ENCODE data around the gene TTYH2. TPM values are rescaled to one million over a fixed set of nuclear protein-coding genes. Genes with fewer than 3 reads are reported as not detected.

TTYH2 gene
- total and polyA plus RNA-seq, 10 of the 15 experiments (the other 5 are each of a cell fraction or from before 2014, with no cell fraction given): 0.26 to 25.2 (median 6.6) TPM

DNA sequence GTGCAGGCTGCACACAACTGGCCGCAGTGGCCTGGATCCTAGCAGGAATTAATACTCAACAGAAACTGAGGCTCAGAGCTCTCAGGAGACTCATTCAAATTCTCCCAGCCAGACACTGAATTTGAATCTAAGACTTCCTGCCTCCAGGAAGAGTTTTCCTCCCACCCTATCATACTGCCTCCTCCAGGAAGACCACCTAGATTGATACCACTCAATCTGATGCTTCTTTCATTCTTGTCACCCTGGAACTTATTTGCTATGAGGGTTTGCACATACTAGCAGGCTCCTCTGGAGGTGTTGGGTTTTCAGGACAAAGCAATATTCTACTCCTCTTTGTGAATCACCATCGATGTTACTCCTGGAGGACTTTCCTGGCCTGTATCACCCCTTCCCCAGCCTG lies 15.6 kb upstream of the TTYH2 start:
- H3K27ac ChIP-seq (ENCODE audit: control insufficient read depth, insufficient read depth): no peak overlapping the region
- WGBS (ENCODE audit: insufficient coverage, insufficient replicate concordance, low lambda C conversion rate, missing lambda C conversion rate): 70% methylated on average over 2 of the region's 2 CpGs
- no peak for FAIRE-seq
- H4K20me1 ChIP-seq (ENCODE audit: control insufficient read depth, insufficient read depth): no peaks in the 10 kb centered on the region
- no TSS peak for BruUV-seq (replicated peaks)
- H3K9ac ChIP-seq (ENCODE audit: control insufficient read depth, insufficient read depth, low read length): no peak overlapping the region
- no peaks in the 10 kb centered on the region for H3K79me2 ChIP-seq (ENCODE audit: control insufficient read depth, insufficient read depth, low read length)
- no peak for ATAC-seq
- no peak overlapping the region for H2AFZ ChIP-seq (ENCODE audit: control insufficient read depth, low read depth, low read length)
- intact Hi-C loops (cut with micrococcal nuclease; ENCODE audit: unreplicated experiment) (loop anchor here (2.0 kb wide), 1 partner anchor 107 kb away; no protein-coding TSS in a partner anchor), in situ Hi-C loops (cut with MboI) (loop anchor here (5.0 to 10.0 kb wide), 2 partner anchors 34 to 923 kb away; no protein-coding TSS in a partner anchor)
- peaks cover 8% of the 10 kb centered on the region for H3K4me1 ChIP-seq (ENCODE audit: control insufficient read depth, insufficient read depth, low read length)
- H3K9me3 ChIP-seq (replicated peaks; ENCODE audit: control insufficient read depth, insufficient read depth, low read length): no peaks in the 10 kb centered on the region
- TF ChIP-seq, protein P1, sequence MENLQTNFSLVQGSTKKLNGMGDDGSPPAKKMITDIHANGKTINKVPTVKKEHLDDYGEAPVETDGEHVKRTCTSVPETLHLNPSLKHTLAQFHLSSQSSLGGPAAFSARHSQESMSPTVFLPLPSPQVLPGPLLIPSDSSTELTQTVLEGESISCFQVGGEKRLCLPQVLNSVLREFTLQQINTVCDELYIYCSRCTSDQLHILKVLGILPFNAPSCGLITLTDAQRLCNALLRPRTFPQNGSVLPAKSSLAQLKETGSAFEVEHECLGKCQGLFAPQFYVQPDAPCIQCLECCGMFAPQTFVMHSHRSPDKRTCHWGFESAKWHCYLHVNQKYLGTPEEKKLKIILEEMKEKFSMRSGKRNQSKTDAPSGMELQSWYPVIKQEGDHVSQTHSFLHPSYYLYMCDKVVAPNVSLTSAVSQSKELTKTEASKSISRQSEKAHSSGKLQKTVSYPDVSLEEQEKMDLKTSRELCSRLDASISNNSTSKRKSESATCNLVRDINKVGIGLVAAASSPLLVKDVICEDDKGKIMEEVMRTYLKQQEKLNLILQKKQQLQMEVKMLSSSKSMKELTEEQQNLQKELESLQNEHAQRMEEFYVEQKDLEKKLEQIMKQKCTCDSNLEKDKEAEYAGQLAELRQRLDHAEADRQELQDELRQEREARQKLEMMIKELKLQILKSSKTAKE (IDR thresholded peaks at IDR 0.05; ENCODE audit: low read depth, poor library complexity, severe bottlenecking): no peak
- TF ChIP-seq SUPT20H (IDR thresholded peaks at IDR 0.05; ENCODE audit: borderline replicate concordance, control insufficient read depth, low read depth, low read length) (no peak), EZH2 (IDR thresholded peaks at IDR 0.05; ENCODE audit: borderline replicate concordance, control insufficient read depth, low read depth, low read length) (no peak), ZBED1 (IDR thresholded peaks at IDR 0.05; ENCODE audit: borderline replicate concordance) (no peak), NBN (IDR thresholded peaks at IDR 0.05) (no peak), EP300 (IDR thresholded peaks at IDR 0.05; ENCODE audit: borderline replicate concordance in 1 of 2, control insufficient read depth in 1 of 2, low read depth in 2 of 2, low read length in 2 of 2) (no peak), BMI1 (IDR thresholded peaks at IDR 0.05; ENCODE audit: borderline replicate concordance) (no peak), ZSCAN29 (IDR thresholded peaks at IDR 0.05) (no peak), TARDBP (IDR thresholded peaks at IDR 0.05; ENCODE audit: borderline replicate concordance) (no peak)
- TF ChIP-seq, protein P2, sequence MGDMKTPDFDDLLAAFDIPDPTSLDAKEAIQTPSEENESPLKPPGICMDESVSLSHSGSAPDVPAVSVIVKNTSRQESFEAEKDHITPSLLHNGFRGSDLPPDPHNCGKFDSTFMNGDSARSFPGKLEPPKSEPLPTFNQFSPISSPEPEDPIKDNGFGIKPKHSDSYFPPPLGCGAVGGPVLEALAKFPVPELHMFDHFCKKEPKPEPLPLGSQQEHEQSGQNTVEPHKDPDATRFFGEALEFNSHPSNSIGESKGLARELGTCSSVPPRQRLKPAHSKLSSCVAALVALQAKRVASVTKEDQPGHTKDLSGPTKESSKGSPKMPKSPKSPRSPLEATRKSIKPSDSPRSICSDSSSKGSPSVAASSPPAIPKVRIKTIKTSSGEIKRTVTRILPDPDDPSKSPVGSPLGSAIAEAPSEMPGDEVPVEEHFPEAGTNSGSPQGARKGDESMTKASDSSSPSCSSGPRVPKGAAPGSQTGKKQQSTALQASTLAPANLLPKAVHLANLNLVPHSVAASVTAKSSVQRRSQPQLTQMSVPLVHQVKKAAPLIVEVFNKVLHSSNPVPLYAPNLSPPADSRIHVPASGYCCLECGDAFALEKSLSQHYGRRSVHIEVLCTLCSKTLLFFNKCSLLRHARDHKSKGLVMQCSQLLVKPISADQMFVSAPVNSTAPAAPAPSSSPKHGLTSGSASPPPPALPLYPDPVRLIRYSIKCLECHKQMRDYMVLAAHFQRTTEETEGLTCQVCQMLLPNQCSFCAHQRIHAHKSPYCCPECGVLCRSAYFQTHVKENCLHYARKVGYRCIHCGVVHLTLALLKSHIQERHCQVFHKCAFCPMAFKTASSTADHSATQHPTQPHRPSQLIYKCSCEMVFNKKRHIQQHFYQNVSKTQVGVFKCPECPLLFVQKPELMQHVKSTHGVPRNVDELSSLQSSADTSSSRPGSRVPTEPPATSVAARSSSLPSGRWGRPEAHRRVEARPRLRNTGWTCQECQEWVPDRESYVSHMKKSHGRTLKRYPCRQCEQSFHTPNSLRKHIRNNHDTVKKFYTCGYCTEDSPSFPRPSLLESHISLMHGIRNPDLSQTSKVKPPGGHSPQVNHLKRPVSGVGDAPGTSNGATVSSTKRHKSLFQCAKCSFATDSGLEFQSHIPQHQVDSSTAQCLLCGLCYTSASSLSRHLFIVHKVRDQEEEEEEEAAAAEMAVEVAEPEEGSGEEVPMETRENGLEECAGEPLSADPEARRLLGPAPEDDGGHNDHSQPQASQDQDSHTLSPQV (IDR thresholded peaks at IDR 0.05): no peak
- TF ChIP-seq, protein P3, sequence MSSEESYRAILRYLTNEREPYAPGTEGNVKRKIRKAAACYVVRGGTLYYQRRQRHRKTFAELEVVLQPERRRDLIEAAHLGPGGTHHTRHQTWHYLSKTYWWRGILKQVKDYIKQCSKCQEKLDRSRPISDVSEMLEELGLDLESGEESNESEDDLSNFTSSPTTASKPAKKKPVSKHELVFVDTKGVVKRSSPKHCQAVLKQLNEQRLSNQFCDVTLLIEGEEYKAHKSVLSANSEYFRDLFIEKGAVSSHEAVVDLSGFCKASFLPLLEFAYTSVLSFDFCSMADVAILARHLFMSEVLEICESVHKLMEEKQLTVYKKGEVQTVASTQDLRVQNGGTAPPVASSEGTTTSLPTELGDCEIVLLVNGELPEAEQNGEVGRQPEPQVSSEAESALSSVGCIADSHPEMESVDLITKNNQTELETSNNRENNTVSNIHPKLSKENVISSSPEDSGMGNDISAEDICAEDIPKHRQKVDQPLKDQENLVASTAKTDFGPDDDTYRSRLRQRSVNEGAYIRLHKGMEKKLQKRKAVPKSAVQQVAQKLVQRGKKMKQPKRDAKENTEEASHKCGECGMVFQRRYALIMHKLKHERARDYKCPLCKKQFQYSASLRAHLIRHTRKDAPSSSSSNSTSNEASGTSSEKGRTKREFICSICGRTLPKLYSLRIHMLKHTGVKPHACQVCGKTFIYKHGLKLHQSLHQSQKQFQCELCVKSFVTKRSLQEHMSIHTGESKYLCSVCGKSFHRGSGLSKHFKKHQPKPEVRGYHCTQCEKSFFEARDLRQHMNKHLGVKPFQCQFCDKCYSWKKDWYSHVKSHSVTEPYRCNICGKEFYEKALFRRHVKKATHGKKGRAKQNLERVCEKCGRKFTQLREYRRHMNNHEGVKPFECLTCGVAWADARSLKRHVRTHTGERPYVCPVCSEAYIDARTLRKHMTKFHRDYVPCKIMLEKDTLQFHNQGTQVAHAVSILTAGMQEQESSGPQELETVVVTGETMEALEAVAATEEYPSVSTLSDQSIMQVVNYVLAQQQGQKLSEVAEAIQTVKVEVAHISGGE (CRISPR knock-in tag; IDR thresholded peaks at IDR 0.05): no peak
- no peaks in the 10 kb centered on the region for H3K36me3 ChIP-seq (ENCODE audit: control insufficient read depth in 2 of 2, insufficient read depth in 2 of 2, low read length in 1 of 2)
- RAD21 ChIA-PET (ENCODE audit: unreplicated experiment): no interaction called here
- no peak overlapping the region for H3K4me2 ChIP-seq (ENCODE audit: control insufficient read depth, insufficient read depth)
- no peak for DNase-seq (ENCODE audit: low read depth, low spot score)
- SMC1A ChIA-PET (ENCODE audit: uncharacterized antibody, unreplicated experiment): no interaction called here
- CTCF ChIA-PET: interaction anchor here (1.0 to 6.7 kb wide), 2 partner anchors 18 to 108 kb away, joined by 3 to 68 read pairs; no protein-coding TSS in a partner anchor
- POLR2A ChIA-PET: no interaction called here
- no peak overlapping the region for H3K4me3 ChIP-seq
- H3K27me3 ChIP-seq (replicated peaks in 1 of 2; ENCODE audit: control insufficient read depth in 2 of 2, insufficient read depth in 2 of 2, low read length in 1 of 2): peaks cover 3 to 7% of the 10 kb centered on the region in 2 experiments

Measured in GM12878 (cell line).